SU-DHL-6 (cell line): ENCODE measurements around the gene DVL1.

ENCODE experiments used
- CTCF ChIP-seq: fragments of 200-600 bp; sonication (generic); IDR thresholded peaks from one replicate; pipeline ENCODE4 v1.5.1; 2017; ENCODE audit warnings: antibody characterized with exemption, mild to moderate bottlenecking, low read length, moderate library complexity; ENCODE audit not compliant: insufficient read depth, poor library complexity, severe bottlenecking
- EZH2phosphoT487 ChIP-seq: fragments of 200-600 bp; sonication (generic), shearing (Covaris generic); conservative IDR thresholded peaks from 2 replicates; pipeline ENCODE4 v1.6.1; 2018; ENCODE audit warnings: mild to moderate bottlenecking, antibody characterized with exemption, low read length, moderate library complexity, mixed read lengths

- no peak for TF ChIP-seq CTCF
- TF ChIP-seq EZH2phosphoT487, result no peak
These were observed 5.3 kb downstream of the DVL1 start for GRCh38 chr1:1343811-1344421.
